ENCODE results near the gene CFAP299.
"Not testable (repeated sequence)": the region's sequence is repeated elsewhere in the genome, so short reads cannot be mapped to it uniquely, and the experiment has no call there.

Gene CFAP299

GRCh38 chr4:80788798-80789197, 453.3 kb downstream of the CFAP299 start:
- H3K79me2 ChIP-seq (ENCODE audit: insufficient read depth, low read length), result no peaks in the 10 kb centered on the region
- H3K9me3 ChIP-seq (ENCODE audit: insufficient read depth, low read depth, low read length), result no peaks in the 10 kb centered on the region
- TF ChIP-seq, protein P1, sequence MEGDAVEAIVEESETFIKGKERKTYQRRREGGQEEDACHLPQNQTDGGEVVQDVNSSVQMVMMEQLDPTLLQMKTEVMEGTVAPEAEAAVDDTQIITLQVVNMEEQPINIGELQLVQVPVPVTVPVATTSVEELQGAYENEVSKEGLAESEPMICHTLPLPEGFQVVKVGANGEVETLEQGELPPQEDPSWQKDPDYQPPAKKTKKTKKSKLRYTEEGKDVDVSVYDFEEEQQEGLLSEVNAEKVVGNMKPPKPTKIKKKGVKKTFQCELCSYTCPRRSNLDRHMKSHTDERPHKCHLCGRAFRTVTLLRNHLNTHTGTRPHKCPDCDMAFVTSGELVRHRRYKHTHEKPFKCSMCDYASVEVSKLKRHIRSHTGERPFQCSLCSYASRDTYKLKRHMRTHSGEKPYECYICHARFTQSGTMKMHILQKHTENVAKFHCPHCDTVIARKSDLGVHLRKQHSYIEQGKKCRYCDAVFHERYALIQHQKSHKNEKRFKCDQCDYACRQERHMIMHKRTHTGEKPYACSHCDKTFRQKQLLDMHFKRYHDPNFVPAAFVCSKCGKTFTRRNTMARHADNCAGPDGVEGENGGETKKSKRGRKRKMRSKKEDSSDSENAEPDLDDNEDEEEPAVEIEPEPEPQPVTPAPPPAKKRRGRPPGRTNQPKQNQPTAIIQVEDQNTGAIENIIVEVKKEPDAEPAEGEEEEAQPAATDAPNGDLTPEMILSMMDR (conservative IDR thresholded peaks at IDR 0.05; ENCODE audit: low read length), result no peak
- TF ChIP-seq EZH2phosphoT487 (IDR thresholded peaks at IDR 0.05; ENCODE audit: borderline replicate concordance), result no peak
- no peaks in the 10 kb centered on the region for H4K20me1 ChIP-seq (ENCODE audit: insufficient read depth, low read length, poor library complexity, severe bottlenecking)
- H3F3A ChIP-seq (ENCODE audit: low read depth), result no peaks in the 10 kb centered on the region
- no peak overlapping the region for H3K9ac ChIP-seq (ENCODE audit: low read depth, low read length, poor library complexity, severe bottlenecking)
- no peak overlapping the region for H3K4me3 ChIP-seq (ENCODE audit: low read length, poor library complexity, severe bottlenecking)
- H3K27me3 ChIP-seq (ENCODE audit: insufficient read depth, low read length, poor library complexity, severe bottlenecking), result no peaks in the 10 kb centered on the region
- H3K9me2 ChIP-seq (replicated peaks; ENCODE audit: low read depth, low read length), result no peaks in the 10 kb centered on the region
- peaks cover 32% of the 10 kb centered on the region for H3K4me1 ChIP-seq (ENCODE audit: insufficient read depth, low read length, poor library complexity, severe bottlenecking)
- H3K36me3 ChIP-seq (ENCODE audit: insufficient read depth, low read length), result no peaks in the 10 kb centered on the region
- H3K4me2 ChIP-seq (ENCODE audit: low read depth, low read length, poor library complexity, severe bottlenecking), result peak overlapping the region; percentile 1
- no peak overlapping the region for H2AFZ ChIP-seq (ENCODE audit: low read length)

DNA sequence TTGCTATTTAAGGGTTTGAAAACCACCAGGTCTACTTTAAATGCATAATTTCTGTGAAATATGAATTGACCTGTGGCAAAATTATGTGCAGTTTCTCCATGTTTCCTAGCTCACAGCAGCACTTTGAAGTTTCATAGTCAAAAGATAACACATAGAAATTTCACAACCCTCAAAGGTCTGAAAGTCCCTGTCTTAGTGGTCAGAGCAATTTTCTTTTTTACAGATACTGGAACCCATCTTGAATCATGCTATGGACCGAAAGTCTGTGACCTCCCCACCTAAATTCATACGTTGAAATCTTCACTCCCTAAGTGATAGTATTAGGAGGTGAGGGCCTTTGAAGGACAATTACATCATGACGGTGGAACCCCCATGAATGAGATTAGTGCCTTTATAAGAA, 454.6 kb downstream of the CFAP299 start:
- Histone ChIP-seq H3K4me1 (ENCODE audit: insufficient read depth, low read length, poor library complexity, severe bottlenecking) (peaks cover 32% of the 10 kb centered on the region), H3K27me3 (ENCODE audit: insufficient read depth, low read length, poor library complexity, severe bottlenecking) (no peaks in the 10 kb centered on the region), H4K20me1 (ENCODE audit: insufficient read depth, low read length, poor library complexity, severe bottlenecking) (no peaks in the 10 kb centered on the region), H3K36me3 (ENCODE audit: insufficient read depth, low read length) (no peaks in the 10 kb centered on the region), H3K9ac (ENCODE audit: low read depth, low read length, poor library complexity, severe bottlenecking) (no peak overlapping the region), H3K9me2 (replicated peaks; ENCODE audit: low read depth, low read length) (no peaks in the 10 kb centered on the region), H3K4me2 (ENCODE audit: low read depth, low read length, poor library complexity, severe bottlenecking) (no peak overlapping the region), H3K79me2 (ENCODE audit: insufficient read depth, low read length) (no peaks in the 10 kb centered on the region), H2AFZ (ENCODE audit: low read length) (no peak overlapping the region), H3K4me3 (ENCODE audit: low read length, poor library complexity, severe bottlenecking) (no peak overlapping the region), H3K9me3 (ENCODE audit: insufficient read depth, low read depth, low read length) (no peaks in the 10 kb centered on the region), H3F3A (ENCODE audit: low read depth) (no peaks in the 10 kb centered on the region)
- TF ChIP-seq, protein P1 (conservative IDR thresholded peaks at IDR 0.05; ENCODE audit: low read length), result no peak
- no peak for TF ChIP-seq EZH2phosphoT487 (IDR thresholded peaks at IDR 0.05; ENCODE audit: borderline replicate concordance)

DNA sequence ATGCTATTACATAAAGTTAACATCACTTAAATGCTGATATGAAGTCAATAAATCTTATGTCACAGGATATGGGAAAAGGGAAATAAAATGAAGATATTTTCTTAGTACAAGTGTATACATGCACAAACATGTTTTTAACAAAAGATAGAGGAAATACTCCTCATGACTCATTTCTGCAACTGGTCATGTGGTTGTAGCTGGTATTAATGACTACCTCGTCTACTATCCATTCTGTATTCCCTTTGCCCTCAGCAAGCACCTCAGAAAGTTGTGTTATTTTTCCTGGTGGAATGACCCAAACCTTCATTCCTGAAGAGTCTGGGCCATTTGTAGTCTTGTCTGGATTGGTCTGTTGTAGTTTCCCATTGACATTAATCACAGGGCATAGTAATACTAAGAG, 458.1 kb downstream of the CFAP299 start:
- not testable (repeated sequence) for H3K4me3 ChIP-seq (ENCODE audit: low read length, poor library complexity, severe bottlenecking); H3K79me2 ChIP-seq (ENCODE audit: insufficient read depth, low read length); H3K4me1 ChIP-seq (ENCODE audit: insufficient read depth, low read length, poor library complexity, severe bottlenecking); H2AFZ ChIP-seq (ENCODE audit: low read length); H3K27me3 ChIP-seq (ENCODE audit: insufficient read depth, low read length, poor library complexity, severe bottlenecking); H3K36me3 ChIP-seq (ENCODE audit: insufficient read depth, low read length); H3K9ac ChIP-seq (ENCODE audit: low read depth, low read length, poor library complexity, severe bottlenecking); H3K9me2 ChIP-seq (replicated peaks; ENCODE audit: low read depth, low read length); H3K9me3 ChIP-seq (ENCODE audit: insufficient read depth, low read depth, low read length); H4K20me1 ChIP-seq (ENCODE audit: insufficient read depth, low read length, poor library complexity, severe bottlenecking); H3K4me2 ChIP-seq (ENCODE audit: low read depth, low read length, poor library complexity, severe bottlenecking); H3F3A ChIP-seq (ENCODE audit: low read depth)

DNA sequence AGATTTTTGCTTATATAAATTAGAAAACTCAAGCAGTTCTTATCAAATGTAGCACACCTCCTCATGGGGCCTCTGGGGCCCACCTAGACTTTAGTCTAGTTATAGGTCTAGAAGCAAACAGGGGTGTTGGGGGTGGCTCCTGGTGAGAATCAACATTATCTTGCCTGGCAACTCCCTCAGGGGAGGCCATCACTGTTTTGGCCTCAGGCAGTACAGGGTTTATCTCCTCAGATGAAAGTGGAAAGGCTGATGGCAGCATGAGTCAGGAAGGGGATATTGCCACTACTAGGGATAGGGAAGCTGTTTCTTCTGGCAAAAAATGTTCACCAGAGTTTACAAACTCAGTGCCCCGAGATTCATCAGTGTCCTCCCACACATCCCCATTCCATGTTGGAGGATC, 462.6 kb downstream of the CFAP299 start:
- Histone ChIP-seq H3K9ac (ENCODE audit: low read depth, low read length, poor library complexity, severe bottlenecking) (no peak overlapping the region), H3K9me3 (ENCODE audit: insufficient read depth, low read depth, low read length) (no peaks in the 10 kb centered on the region), H3F3A (ENCODE audit: low read depth) (no peaks in the 10 kb centered on the region), H3K4me3 (ENCODE audit: low read length, poor library complexity, severe bottlenecking) (no peak overlapping the region), H3K9me2 (replicated peaks; ENCODE audit: low read depth, low read length) (no peaks in the 10 kb centered on the region), H3K79me2 (ENCODE audit: insufficient read depth, low read length) (no peaks in the 10 kb centered on the region), H3K4me2 (ENCODE audit: low read depth, low read length, poor library complexity, severe bottlenecking) (no peak overlapping the region), H3K27me3 (ENCODE audit: insufficient read depth, low read length, poor library complexity, severe bottlenecking) (no peaks in the 10 kb centered on the region), H2AFZ (ENCODE audit: low read length) (peak overlapping the region; percentile 37; the same call in 1 of the 2 replicates), H4K20me1 (ENCODE audit: insufficient read depth, low read length, poor library complexity, severe bottlenecking) (no peaks in the 10 kb centered on the region), H3K36me3 (ENCODE audit: insufficient read depth, low read length) (no peaks in the 10 kb centered on the region), H3K4me1 (ENCODE audit: insufficient read depth, low read length, poor library complexity, severe bottlenecking) (peaks cover 3% of the 10 kb centered on the region)
- no peak for TF ChIP-seq EZH2phosphoT487 (IDR thresholded peaks at IDR 0.05; ENCODE audit: borderline replicate concordance)
- TF ChIP-seq, protein P1 (conservative IDR thresholded peaks at IDR 0.05; ENCODE audit: low read length), result no peak

GRCh38 chr4:80800719-80801118, 465.2 kb downstream of the CFAP299 start:
- H3K27me3 ChIP-seq (ENCODE audit: insufficient read depth, low read length, poor library complexity, severe bottlenecking); H3K9me3 ChIP-seq (ENCODE audit: insufficient read depth, low read depth, low read length); H3F3A ChIP-seq (ENCODE audit: low read depth); H3K36me3 ChIP-seq (ENCODE audit: insufficient read depth, low read length); H2AFZ ChIP-seq (ENCODE audit: low read length); H4K20me1 ChIP-seq (ENCODE audit: insufficient read depth, low read length, poor library complexity, severe bottlenecking); H3K4me1 ChIP-seq (ENCODE audit: insufficient read depth, low read length, poor library complexity, severe bottlenecking); H3K4me3 ChIP-seq (ENCODE audit: low read length, poor library complexity, severe bottlenecking); H3K9ac ChIP-seq (ENCODE audit: low read depth, low read length, poor library complexity, severe bottlenecking); H3K79me2 ChIP-seq (ENCODE audit: insufficient read depth, low read length); H3K9me2 ChIP-seq (replicated peaks; ENCODE audit: low read depth, low read length); H3K4me2 ChIP-seq (ENCODE audit: low read depth, low read length, poor library complexity, severe bottlenecking): not testable (repeated sequence)

Measured in Loucy (cell line).